Urinary bladder (tissue), 4 donors: Measurements from ENCODE around the gene RSPH1. TPM values are rescaled to one million over a fixed set of nuclear protein-coding genes. Genes with fewer than 3 reads are reported as not detected.

Experiments used
- DNase-seq: peaks from one replicate; pipeline ENCODE4 v3.0.0-alpha.2; 2015; ENCODE audit errors: extremely low spot score
- H3K27ac ChIP-seq: one replicate; pipeline ENCODE4 v1.5.1; 2013; ENCODE audit warnings: low read depth, mild to moderate bottlenecking, moderate library complexity
- H3K36me3 ChIP-seq: one replicate; pipeline ENCODE4 v1.6.1; 2013; ENCODE audit warnings: mild to moderate bottlenecking, moderate library complexity; ENCODE audit not compliant: insufficient read depth
- H3K4me1 ChIP-seq: one replicate; pipeline ENCODE4 v1.6.1; 2013; ENCODE audit warnings: mild to moderate bottlenecking, moderate library complexity; ENCODE audit not compliant: insufficient read depth
- H3K4me3 ChIP-seq: one replicate; pipeline ENCODE4 v1.5.1; 2013; ENCODE audit warnings: low read depth, low read length
- WGBS: extraction: QIAGEN DNeasy Blood & Tissue Kit; methylation state at CpG from one replicate; pipeline ENCODE4 v1.1.7; 2013; 5-methylcytosine and 5-hydroxymethylcytosine counted together
- polyA plus RNA-seq: library from polyadenylated mRNA; stranded (reverse); fragments of 200-250 nt; gene quantifications from one replicate; pipeline ENCODE4 v1.2.3, GENCODE V29; 2013
- total RNA-seq: library from RNA; depleted of rRNA; stranded (reverse); fragments of >200 nt; gene quantifications from one replicate; pipeline ENCODE4 v1.2.3, GENCODE V29; 2014
- donor health status: healthy with polysubstance abuse.
- donor health status: healthy.

Gene RSPH1
- total and polyA plus RNA-seq, 2 donors, result 0.26 to 0.84 TPM

GRCh38 chr21:42455754-42456440 lies 40.1 kb downstream of the RSPH1 start:
- H3K4me3 ChIP-seq, result no peak overlapping the region
- WGBS, result 85% methylated on average over 10 of the region's 10 CpGs
- H3K27ac ChIP-seq, result no peak overlapping the region
- H3K4me1 ChIP-seq, result no peaks in the 10 kb centered on the region
- no peaks in the 10 kb centered on the region for H3K36me3 ChIP-seq
- DNase-seq, result no peak

GRCh38 chr21:42455196-42455595 lies 40.8 kb downstream of the RSPH1 start:
- no peak overlapping the region for H3K27ac ChIP-seq
- H3K4me3 ChIP-seq, result no peak overlapping the region
- no peak for DNase-seq
- no peaks in the 10 kb centered on the region for H3K36me3 ChIP-seq
- no peaks in the 10 kb centered on the region for H3K4me1 ChIP-seq
- 75% methylated on average over 9 of the region's 9 CpGs for WGBS

- Histone ChIP-seq H3K36me3 (no peaks in the 10 kb centered on the region), H3K4me3 (no peak overlapping the region), H3K4me1 (no peaks in the 10 kb centered on the region), H3K27ac (no peak overlapping the region)
- DNase-seq, result no peak
- WGBS, result 72% methylated on average over 9 of the region's 9 CpGs
Observed at GRCh38 chr21:42454786-42455185, 41.2 kb downstream of the RSPH1 start.

GRCh38 chr21:42453986-42454570 lies 41.9 kb downstream of the RSPH1 start:
- Histone ChIP-seq H3K36me3 (no peaks in the 10 kb centered on the region), H3K4me3 (no peak overlapping the region), H3K27ac (no peak overlapping the region), H3K4me1 (no peaks in the 10 kb centered on the region)
- WGBS, result 78% methylated on average over 19 of the region's 19 CpGs
- no peak for DNase-seq

- 48% methylated on average over 18 of the region's 18 CpGs for WGBS
- no peaks in the 10 kb centered on the region for H3K4me1 ChIP-seq
- no peaks in the 10 kb centered on the region for H3K36me3 ChIP-seq
- H3K4me3 ChIP-seq, result no peak overlapping the region
- DNase-seq, result no peak
- H3K27ac ChIP-seq, result no peak overlapping the region
Observed at GRCh38 chr21:42453224-42453985, 42.6 kb downstream of the RSPH1 start.

GRCh38 chr21:42452401-42453223 lies 43.4 kb downstream of the RSPH1 start:
- H3K27ac ChIP-seq, result no peak overlapping the region
- H3K36me3 ChIP-seq, result no peaks in the 10 kb centered on the region
- no peak for DNase-seq
- no peak overlapping the region for H3K4me3 ChIP-seq
- WGBS, result 84% methylated on average over 22 of the region's 22 CpGs
- H3K4me1 ChIP-seq, result no peaks in the 10 kb centered on the region

GRCh38 chr21:42451941-42452340 lies 44.1 kb downstream of the RSPH1 start:
- 92% methylated on average over 9 of the region's 9 CpGs for WGBS
- Histone ChIP-seq H3K27ac (no peak overlapping the region), H3K4me1 (no peaks in the 10 kb centered on the region), H3K36me3 (no peaks in the 10 kb centered on the region), H3K4me3 (no peak overlapping the region)
- DNase-seq, result no peak

- Histone ChIP-seq H3K4me3 (no peak overlapping the region), H3K27ac (no peak overlapping the region), H3K4me1 (no peaks in the 10 kb centered on the region), H3K36me3 (no peaks in the 10 kb centered on the region)
- WGBS, result 79% methylated on average over 3 of the region's 3 CpGs
- no peak for DNase-seq
Observed at GRCh38 chr21:42448686-42449085, 47.3 kb downstream of the RSPH1 start.

- no peaks in the 10 kb centered on the region for H3K4me1 ChIP-seq
- no peak overlapping the region for H3K4me3 ChIP-seq
- H3K36me3 ChIP-seq, result no peaks in the 10 kb centered on the region
- no peak overlapping the region for H3K27ac ChIP-seq
- DNase-seq, result no peak
- 92% methylated on average over 10 of the region's 10 CpGs for WGBS
Observed at GRCh38 chr21:42447732-42448131, 48.3 kb downstream of the RSPH1 start.

GRCh38 chr21:42447182-42447581 lies 48.8 kb downstream of the RSPH1 start:
- H3K4me1 ChIP-seq, result no peaks in the 10 kb centered on the region
- no peak overlapping the region for H3K27ac ChIP-seq
- H3K36me3 ChIP-seq, result no peaks in the 10 kb centered on the region
- WGBS, result 80% methylated on average over 14 of the region's 14 CpGs
- no peak overlapping the region for H3K4me3 ChIP-seq
- DNase-seq, result no peak

GRCh38 chr21:42446531-42446930 lies 49.5 kb downstream of the RSPH1 start:
- Histone ChIP-seq H3K36me3 (no peaks in the 10 kb centered on the region), H3K4me1 (no peaks in the 10 kb centered on the region), H3K27ac (no peak overlapping the region), H3K4me3 (no peak overlapping the region)
- DNase-seq, result no peak
- WGBS, result 94% methylated on average over 4 of the region's 4 CpGs

- WGBS, result 83% methylated on average over 7 of the region's 7 CpGs
- DNase-seq, result no peak
- Histone ChIP-seq H3K4me3 (no peak overlapping the region), H3K27ac (no peak overlapping the region), H3K4me1 (no peaks in the 10 kb centered on the region), H3K36me3 (no peaks in the 10 kb centered on the region)
Observed at GRCh38 chr21:42445311-42445710, 50.7 kb downstream of the RSPH1 start.

- Histone ChIP-seq H3K36me3 (no peaks in the 10 kb centered on the region), H3K4me1 (no peaks in the 10 kb centered on the region), H3K4me3 (no peak overlapping the region), H3K27ac (no peak overlapping the region)
- 76% methylated on average over 10 of the region's 10 CpGs for WGBS
- DNase-seq, result no peak
Observed at GRCh38 chr21:42444745-42445059, 51.3 kb downstream of the RSPH1 start.
